ENCODE results near the gene CAMSAP2.

DNA sequence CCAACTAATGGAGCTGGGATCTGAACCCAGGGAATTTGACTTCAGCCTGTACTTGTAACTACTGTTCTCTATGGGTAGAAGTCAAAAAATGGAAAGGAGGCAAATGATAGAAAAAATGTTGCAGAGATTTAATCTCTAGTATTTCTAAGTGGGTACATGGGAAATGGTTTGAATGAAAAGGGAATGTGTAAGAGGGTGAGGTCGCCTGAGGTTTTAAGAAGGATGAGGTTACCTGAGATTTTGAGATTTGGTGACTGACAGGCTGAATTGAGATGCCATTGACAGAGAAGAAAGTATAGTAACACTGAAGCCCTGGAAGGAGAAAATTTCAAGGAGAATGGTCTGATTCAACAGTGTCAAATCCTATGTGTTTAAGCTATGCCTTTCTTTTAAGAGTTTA is 5.5 kb downstream of the CAMSAP2 start:
- TF ChIP-seq, protein P1, sequence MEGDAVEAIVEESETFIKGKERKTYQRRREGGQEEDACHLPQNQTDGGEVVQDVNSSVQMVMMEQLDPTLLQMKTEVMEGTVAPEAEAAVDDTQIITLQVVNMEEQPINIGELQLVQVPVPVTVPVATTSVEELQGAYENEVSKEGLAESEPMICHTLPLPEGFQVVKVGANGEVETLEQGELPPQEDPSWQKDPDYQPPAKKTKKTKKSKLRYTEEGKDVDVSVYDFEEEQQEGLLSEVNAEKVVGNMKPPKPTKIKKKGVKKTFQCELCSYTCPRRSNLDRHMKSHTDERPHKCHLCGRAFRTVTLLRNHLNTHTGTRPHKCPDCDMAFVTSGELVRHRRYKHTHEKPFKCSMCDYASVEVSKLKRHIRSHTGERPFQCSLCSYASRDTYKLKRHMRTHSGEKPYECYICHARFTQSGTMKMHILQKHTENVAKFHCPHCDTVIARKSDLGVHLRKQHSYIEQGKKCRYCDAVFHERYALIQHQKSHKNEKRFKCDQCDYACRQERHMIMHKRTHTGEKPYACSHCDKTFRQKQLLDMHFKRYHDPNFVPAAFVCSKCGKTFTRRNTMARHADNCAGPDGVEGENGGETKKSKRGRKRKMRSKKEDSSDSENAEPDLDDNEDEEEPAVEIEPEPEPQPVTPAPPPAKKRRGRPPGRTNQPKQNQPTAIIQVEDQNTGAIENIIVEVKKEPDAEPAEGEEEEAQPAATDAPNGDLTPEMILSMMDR (IDR thresholded peaks at IDR 0.05; ENCODE audit: insufficient read depth, low read length, poor library complexity, severe bottlenecking): no peak
- TF ChIP-seq EZH2phosphoT487 (conservative IDR thresholded peaks at IDR 0.05; ENCODE audit: low read length): no peak

Data from SU-DHL-6 (cell line).